Vagina (tissue), 2 donors: ENCODE data around the gene LLCFC1. TPM values are rescaled to one million over a fixed set of nuclear protein-coding genes. Genes with fewer than 3 reads are reported as not detected.

Experiments used
- DNase-seq, 2 donors: peaks; one replicate each; pipeline ENCODE4 v3.0.0-alpha.2; 2017; ENCODE audit errors: extremely low spot score in 2 of 2
- H3K27ac ChIP-seq: fragments of 200-600 bp; sonication (generic); one replicate; pipeline ENCODE4 v1.5.1; 2019
- H3K27me3 ChIP-seq: fragments of 200-600 bp; sonication (generic); one replicate; pipeline ENCODE4 v1.5.1; 2019
- H3K36me3 ChIP-seq, 2 donors: fragments of 200-600 bp; sonication (generic); one replicate each; pipeline ENCODE4 v1.5.1; 2017 to 2019
- H3K4me1 ChIP-seq: fragments of 200-600 bp; sonication (generic); one replicate; pipeline ENCODE4 v1.5.1; 2019
- H3K4me3 ChIP-seq, 2 donors: fragments of 200-600 bp; sonication (generic); 1 replicate in 1 of 2; 2 replicates in 1 of 2; pipeline ENCODE4 v1.5.1; 2016 to 2019
- H3K9me3 ChIP-seq: fragments of 200-600 bp; sonication (generic); one replicate; pipeline ENCODE4 v1.5.1; 2019
- POLR2A ChIP-seq, 2 donors: fragments of 450-650 bp; IDR thresholded peaks; one replicate each; pipeline ENCODE4 v1.6.1; 2017; ENCODE audit warnings: antibody characterized with exemption in 2 of 2, mild to moderate bottlenecking in 2 of 2, moderate library complexity in 2 of 2
- POLR2AphosphoS5 ChIP-seq, 2 donors: sonication (generic); formaldehyde crosslinking; IDR thresholded peaks; one replicate each; pipeline ENCODE4 v1.9.0; 2017; ENCODE audit warnings: antibody characterized with exemption in 2 of 2, mild to moderate bottlenecking in 2 of 2, low read depth in 1 of 2; ENCODE audit not compliant: insufficient read depth in 1 of 2
- intact Hi-C: fragments of 100-400 bp; cut with DNase I; formaldehyde crosslinking; loops from one replicate; pipeline ENCODE4 v1.15.1; 2023
- total RNA-seq: library from RNA; depleted of rRNA; stranded (reverse); fragments of >200 nt; gene quantifications from one replicate; pipeline ENCODE4 v1.2.3, GENCODE V29; 2016
- TF ChIP-seq, protein P1 (sequence below), 3 experiments: fragments of 450-650 bp in 2 of 3; fragments of 200-600 bp in 1 of 3; sonication (generic) in 1 of 3; IDR thresholded peaks; one replicate each; pipeline ENCODE4 v1.5.1; 2017 to 2019; ENCODE audit warnings: antibody characterized with exemption in 3 of 3, mild to moderate bottlenecking in 2 of 3, moderate library complexity in 2 of 3

The LLCFC1 gene
- total RNA-seq, 1 donor from 2014 or later: not detected

- intact Hi-C loops: no loop called here
- TF ChIP-seq, protein P1, sequence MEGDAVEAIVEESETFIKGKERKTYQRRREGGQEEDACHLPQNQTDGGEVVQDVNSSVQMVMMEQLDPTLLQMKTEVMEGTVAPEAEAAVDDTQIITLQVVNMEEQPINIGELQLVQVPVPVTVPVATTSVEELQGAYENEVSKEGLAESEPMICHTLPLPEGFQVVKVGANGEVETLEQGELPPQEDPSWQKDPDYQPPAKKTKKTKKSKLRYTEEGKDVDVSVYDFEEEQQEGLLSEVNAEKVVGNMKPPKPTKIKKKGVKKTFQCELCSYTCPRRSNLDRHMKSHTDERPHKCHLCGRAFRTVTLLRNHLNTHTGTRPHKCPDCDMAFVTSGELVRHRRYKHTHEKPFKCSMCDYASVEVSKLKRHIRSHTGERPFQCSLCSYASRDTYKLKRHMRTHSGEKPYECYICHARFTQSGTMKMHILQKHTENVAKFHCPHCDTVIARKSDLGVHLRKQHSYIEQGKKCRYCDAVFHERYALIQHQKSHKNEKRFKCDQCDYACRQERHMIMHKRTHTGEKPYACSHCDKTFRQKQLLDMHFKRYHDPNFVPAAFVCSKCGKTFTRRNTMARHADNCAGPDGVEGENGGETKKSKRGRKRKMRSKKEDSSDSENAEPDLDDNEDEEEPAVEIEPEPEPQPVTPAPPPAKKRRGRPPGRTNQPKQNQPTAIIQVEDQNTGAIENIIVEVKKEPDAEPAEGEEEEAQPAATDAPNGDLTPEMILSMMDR (IDR thresholded peaks at IDR 0.05): no peak
- TF ChIP-seq POLR2AphosphoS5 (IDR thresholded peaks at IDR 0.05; ENCODE audit: insufficient read depth in 1 of 2, low read depth in 1 of 2) (no peak), POLR2A (IDR thresholded peaks at IDR 0.05) (no peak)
- Histone ChIP-seq H3K27ac (no peak overlapping the region), H3K4me1 (no peaks in the 10 kb centered on the region), H3K27me3 (no peaks in the 10 kb centered on the region), H3K9me3 (no peaks in the 10 kb centered on the region), H3K4me3 (no peak overlapping the region), H3K36me3 (no peaks in the 10 kb centered on the region)
- no peak for DNase-seq
Observed at GRCh38 chr7:142959202-142959601, 19.9 kb downstream of the LLCFC1 start.

DNA sequence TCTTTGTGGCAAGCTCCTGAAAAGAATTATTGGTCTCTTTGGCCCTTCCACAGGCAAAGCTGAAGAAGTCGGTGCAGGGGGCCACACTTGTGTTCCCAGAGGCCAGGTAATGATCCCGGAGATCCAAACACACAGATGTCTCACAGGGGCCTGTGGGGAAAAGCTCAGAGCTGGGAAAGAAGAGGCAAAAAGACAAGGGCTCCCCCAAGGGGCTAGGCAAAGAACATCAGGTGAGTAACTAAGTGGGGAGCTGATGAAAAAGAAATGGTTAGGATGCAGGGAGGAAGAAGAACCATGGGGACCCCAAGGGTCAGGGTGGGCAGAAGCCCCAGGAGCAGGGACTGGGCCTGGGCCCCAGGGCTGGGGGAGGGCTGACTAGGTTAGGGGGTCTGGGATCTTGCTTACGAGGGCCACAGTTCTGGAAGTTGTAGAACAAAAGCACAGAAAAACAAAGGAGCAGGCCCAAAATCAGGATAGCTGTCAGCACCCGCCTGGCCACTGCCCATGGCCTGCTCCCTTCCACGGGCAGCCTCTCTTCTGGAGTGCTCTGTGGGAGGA is 21.8 kb downstream of the LLCFC1 start:
- H3K27me3 ChIP-seq: no peaks in the 10 kb centered on the region
- no peaks in the 10 kb centered on the region for H3K36me3 ChIP-seq
- intact Hi-C loops: no loop called here
- TF ChIP-seq POLR2A (IDR thresholded peaks at IDR 0.05): no peak
- TF ChIP-seq, protein P1 (IDR thresholded peaks at IDR 0.05): no peak
- TF ChIP-seq POLR2AphosphoS5 (IDR thresholded peaks at IDR 0.05; ENCODE audit: insufficient read depth in 1 of 2, low read depth in 1 of 2): no peak
- no peaks in the 10 kb centered on the region for H3K4me1 ChIP-seq
- no peak overlapping the region for H3K27ac ChIP-seq
- no peaks in the 10 kb centered on the region for H3K9me3 ChIP-seq
- no peak overlapping the region for H3K4me3 ChIP-seq
- DNase-seq: no peak

GRCh38 chr7:142961595-142961972 is 22.3 kb downstream of the LLCFC1 start:
- Histone ChIP-seq H3K27me3 (no peaks in the 10 kb centered on the region), H3K9me3 (no peaks in the 10 kb centered on the region), H3K4me3 (no peak overlapping the region), H3K36me3 (no peaks in the 10 kb centered on the region), H3K27ac (no peak overlapping the region), H3K4me1 (no peaks in the 10 kb centered on the region)
- TF ChIP-seq, protein P1 (IDR thresholded peaks at IDR 0.05): no peak
- TF ChIP-seq POLR2AphosphoS5 (IDR thresholded peaks at IDR 0.05; ENCODE audit: insufficient read depth in 1 of 2, low read depth in 1 of 2) (no peak), POLR2A (IDR thresholded peaks at IDR 0.05) (no peak)
- intact Hi-C loops: no loop called here
- DNase-seq: no peak

GRCh38 chr7:142961973-142962926 is 23.0 kb downstream of the LLCFC1 start, which contains the start of gene KEL:
KEL (minus strand) TSS chr7:142962363; CDS start chr7:142962206, 157 bp downstream.
- TF ChIP-seq, protein P1 (IDR thresholded peaks at IDR 0.05): no peak
- TF ChIP-seq POLR2A (IDR thresholded peaks at IDR 0.05): no peak
- no peak for TF ChIP-seq POLR2AphosphoS5 (IDR thresholded peaks at IDR 0.05; ENCODE audit: insufficient read depth in 1 of 2, low read depth in 1 of 2)
- intact Hi-C loops: no loop called here
- H3K4me3 ChIP-seq: no peak within 1 kb of the TSS
- no peak within 1 kb of the TSS for H3K27ac ChIP-seq
- no peaks in the 10 kb centered on the region for H3K36me3 ChIP-seq
- no peaks in the 10 kb centered on the region for H3K27me3 ChIP-seq
- DNase-seq: no peak
- H3K9me3 ChIP-seq: no peaks in the 10 kb centered on the region
- no peaks in the 10 kb centered on the region for H3K4me1 ChIP-seq

DNA sequence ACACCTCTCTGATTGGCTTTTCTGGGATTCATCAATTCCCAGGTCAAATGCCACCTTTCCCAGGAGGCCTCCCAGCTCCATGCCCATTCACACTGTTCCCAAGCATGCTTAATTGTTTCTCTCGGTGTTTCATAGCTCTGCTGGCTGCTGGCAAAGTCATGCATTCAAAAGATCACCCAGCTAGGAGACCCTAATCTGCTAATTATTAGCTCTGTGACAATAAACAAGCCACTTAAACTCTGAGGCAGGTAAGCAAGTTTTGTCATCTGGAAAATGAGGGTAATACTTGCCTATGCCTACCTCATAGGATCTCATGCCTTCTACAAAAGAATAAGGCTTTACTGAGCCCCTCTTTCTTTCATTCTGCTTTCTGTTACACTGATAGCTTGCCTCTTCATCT is 23.7 kb downstream of the LLCFC1 start:
- TF ChIP-seq POLR2A (IDR thresholded peaks at IDR 0.05) (no peak), POLR2AphosphoS5 (IDR thresholded peaks at IDR 0.05; ENCODE audit: insufficient read depth in 1 of 2, low read depth in 1 of 2) (no peak)
- TF ChIP-seq, protein P1 (IDR thresholded peaks at IDR 0.05): no peak
- Histone ChIP-seq H3K4me3 (no peak overlapping the region), H3K36me3 (no peaks in the 10 kb centered on the region), H3K27me3 (no peaks in the 10 kb centered on the region), H3K9me3 (no peaks in the 10 kb centered on the region), H3K27ac (no peak overlapping the region), H3K4me1 (no peaks in the 10 kb centered on the region)
- intact Hi-C loops: no loop called here
- no peak for DNase-seq
